GM12874 (cell line): ENCODE data around the gene IFNL3.

ENCODE experiments used
- TF ChIP-seq, protein P1 (sequence below): IDR thresholded peaks from 2 replicates; pipeline ENCODE4 v1.5.1; 2011; ENCODE audit warnings: low read depth, mild to moderate bottlenecking, control low read depth, low read length, moderate library complexity; ENCODE audit not compliant: insufficient read depth

Gene IFNL3

DNA sequence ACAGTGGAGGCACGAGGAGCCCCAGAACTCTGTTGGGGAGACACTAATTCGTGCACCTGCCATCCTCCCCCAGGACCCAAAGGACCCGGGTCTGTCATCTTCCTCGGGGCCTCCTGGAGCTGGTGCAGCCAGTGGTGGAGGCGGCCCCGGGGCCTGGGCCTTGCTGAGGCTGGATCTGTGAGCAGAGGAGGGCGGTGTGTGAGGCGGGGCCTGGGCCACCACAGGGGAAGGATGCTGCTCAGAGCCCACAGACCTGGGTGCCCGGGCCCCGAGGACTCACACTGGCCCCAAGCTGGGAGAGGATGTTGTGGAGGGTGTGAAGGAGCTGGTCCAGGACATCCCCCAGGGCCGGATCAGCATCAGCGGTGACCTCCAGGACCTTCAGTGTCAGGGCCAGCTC is 8.3 kb downstream of the IFNL3 start:
- TF ChIP-seq, protein P1, sequence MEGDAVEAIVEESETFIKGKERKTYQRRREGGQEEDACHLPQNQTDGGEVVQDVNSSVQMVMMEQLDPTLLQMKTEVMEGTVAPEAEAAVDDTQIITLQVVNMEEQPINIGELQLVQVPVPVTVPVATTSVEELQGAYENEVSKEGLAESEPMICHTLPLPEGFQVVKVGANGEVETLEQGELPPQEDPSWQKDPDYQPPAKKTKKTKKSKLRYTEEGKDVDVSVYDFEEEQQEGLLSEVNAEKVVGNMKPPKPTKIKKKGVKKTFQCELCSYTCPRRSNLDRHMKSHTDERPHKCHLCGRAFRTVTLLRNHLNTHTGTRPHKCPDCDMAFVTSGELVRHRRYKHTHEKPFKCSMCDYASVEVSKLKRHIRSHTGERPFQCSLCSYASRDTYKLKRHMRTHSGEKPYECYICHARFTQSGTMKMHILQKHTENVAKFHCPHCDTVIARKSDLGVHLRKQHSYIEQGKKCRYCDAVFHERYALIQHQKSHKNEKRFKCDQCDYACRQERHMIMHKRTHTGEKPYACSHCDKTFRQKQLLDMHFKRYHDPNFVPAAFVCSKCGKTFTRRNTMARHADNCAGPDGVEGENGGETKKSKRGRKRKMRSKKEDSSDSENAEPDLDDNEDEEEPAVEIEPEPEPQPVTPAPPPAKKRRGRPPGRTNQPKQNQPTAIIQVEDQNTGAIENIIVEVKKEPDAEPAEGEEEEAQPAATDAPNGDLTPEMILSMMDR: no peak

DNA sequence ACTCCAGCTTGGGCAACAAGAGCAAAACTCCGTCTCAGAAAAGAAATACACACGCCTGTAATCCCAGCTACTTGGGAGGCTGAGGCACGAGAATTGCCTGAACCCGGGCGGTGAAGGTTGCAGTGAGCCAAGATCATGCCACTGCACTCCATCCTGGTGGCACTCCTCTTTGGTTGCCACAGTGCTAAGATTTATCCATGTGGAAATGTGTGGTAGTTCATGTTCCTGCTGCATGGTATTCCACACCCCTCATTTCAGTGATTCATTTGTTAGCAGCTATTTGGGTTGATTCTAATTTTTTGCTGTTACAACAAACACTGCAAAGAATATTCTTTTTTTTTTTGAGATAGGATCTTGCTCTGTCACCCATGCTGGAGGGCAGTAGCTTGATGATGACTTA is 12.1 kb downstream of the IFNL3 start:
- TF ChIP-seq, protein P1: no peak

DNA sequence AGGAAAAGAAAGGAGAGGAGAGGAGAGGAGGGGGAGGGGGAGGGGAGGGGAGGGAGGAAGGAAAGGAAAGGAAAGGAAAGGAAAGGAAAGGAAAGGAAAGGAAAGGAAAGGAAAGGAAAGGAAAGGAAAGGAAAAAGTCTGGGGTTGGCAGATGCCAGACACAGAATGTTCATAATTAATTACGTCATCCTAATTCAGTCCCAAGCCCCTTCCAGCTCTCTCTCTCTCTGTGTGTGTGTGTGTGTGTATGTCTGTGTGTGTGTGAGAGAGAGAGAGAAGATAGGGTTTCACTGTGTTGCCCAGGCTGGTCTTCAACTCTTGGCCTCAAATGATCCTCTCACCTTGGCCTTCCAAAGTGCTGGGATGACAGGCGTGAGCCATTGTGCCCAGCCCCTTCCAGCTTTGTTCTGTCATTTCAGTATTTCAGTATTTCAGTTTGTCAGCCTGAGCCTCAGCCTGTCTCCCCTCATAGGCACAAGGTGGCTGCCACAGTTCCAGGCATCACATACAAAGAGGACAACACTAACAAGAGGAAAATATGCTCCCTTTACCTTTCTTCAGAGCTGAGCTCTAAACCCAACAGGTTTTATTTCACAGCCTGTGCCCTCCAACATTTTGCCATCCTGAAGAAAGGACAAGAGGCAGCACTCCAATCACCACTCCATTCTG is 14.6 kb downstream of the IFNL3 start:
- TF ChIP-seq, protein P1: no peak

DNA sequence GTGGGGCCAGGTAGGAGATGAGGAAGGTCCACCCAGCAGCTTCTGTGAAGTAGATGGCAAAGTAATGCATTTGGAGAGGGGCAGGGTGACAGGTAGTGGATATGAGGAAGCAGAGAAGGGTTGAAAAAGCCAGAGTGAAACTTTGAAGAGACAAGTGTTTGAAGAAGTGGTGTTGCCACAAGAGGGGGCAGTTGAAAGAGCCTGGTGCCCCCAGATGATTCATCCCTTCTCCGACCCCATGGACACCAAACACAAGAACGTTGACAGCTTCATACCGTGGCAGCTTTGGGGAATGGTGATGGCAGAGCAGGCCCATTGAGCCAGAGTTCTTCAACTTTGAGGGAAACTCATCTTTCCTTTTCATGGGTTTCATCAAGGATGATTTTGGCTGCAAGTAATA is 19.9 kb downstream of the IFNL3 start:
- TF ChIP-seq, protein P1: no peak

DNA sequence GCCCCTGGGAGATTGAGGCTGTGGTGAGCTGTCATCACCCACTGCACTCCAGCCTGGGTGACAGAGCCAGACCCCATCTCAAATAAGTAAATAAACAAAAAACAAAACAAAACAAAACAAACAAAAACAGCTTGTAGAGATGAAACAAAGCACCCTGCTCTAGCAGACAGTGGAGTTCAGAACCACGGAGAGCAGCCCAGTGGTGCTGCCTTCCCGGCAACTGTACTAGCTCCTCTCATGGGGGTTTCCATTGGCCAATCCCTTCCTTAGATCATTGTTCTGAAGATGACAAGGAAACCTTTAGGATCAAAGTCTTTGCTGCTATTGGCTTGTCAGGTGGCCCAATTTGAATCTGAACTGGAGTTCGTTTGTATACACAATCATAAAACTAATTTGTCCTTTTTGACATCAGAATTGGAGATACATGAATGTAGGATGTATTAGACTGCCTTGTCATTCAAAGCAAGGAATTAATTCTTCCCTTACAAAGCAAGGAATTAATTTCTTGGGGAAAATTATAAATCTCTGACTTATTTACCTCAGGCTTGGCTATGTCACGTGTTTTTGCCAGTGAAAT is 21.0 kb downstream of the IFNL3 start:
- TF ChIP-seq, protein P1: no peak

DNA sequence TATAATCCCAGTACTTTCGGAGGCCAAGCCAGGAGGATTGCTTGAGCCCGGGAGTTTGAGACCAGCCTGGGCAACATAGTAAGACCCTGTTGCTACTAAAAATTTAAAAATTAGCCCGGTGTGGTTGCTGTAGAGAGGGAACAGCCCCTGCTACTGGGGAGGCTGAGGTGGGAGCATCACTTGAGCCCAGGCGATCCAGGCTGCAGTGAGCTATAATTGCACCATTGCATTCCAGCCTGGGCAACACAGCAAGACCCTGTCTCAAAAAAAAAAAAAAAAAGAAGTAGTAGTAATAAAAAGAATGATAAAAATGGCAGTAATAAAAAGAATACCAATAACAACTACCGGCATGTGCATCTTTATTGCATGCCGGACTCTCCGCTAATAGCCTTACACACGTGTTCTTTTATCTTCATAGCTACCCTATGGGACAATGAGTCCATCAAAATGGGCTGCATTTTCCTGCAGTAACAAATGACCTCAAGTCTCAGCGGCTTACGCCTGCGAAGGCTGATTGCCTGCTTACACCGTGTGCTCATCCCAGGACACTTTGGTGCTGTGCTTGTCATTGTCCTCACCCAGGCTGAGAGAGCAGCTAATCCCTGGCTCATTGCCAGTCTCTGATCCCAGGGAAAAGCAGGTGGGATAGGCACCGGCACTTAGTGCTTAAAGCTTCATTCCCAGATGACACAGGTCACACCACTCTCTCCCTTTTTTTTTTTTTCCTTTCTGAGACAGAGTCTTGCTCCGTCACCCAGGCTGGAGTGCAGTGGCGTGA is 26.4 kb downstream of the IFNL3 start:
- TF ChIP-seq, protein P1: no peak

DNA sequence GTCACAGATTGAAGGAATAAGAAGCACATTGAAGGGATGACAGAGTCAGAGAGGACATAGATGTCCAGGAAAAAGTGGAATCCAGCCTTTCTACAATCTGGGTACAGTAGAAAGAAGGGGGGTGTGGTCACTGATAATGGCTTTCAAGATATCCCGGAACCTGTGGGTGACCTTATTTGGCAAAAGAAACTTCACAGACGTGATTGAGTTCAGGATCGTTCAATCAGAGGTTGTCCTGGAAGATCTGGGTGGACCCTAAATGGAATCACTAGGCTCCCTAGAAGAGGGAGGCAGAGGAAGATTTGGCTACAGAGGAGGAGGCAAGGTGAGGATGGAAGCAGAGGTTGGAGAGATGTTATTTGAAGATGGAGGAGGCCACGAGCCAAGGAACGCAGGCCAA is 27.7 kb downstream of the IFNL3 start:
- TF ChIP-seq, protein P1: no peak
